ENCODE data around the gene DLG2.

- TF ChIP-seq EP300 (IDR thresholded peaks at IDR 0.05) (no peak), POLR2A (IDR thresholded peaks at IDR 0.05) (no peak)
Measured at GRCh38 chr11:84775503-84775902, 851.6 kb downstream of the DLG2 start.

Measured in suprapubic skin (tissue), 2 donors.